ENCODE results near the gene CCDC138.

- TF ChIP-seq, protein P1, sequence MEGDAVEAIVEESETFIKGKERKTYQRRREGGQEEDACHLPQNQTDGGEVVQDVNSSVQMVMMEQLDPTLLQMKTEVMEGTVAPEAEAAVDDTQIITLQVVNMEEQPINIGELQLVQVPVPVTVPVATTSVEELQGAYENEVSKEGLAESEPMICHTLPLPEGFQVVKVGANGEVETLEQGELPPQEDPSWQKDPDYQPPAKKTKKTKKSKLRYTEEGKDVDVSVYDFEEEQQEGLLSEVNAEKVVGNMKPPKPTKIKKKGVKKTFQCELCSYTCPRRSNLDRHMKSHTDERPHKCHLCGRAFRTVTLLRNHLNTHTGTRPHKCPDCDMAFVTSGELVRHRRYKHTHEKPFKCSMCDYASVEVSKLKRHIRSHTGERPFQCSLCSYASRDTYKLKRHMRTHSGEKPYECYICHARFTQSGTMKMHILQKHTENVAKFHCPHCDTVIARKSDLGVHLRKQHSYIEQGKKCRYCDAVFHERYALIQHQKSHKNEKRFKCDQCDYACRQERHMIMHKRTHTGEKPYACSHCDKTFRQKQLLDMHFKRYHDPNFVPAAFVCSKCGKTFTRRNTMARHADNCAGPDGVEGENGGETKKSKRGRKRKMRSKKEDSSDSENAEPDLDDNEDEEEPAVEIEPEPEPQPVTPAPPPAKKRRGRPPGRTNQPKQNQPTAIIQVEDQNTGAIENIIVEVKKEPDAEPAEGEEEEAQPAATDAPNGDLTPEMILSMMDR (IDR thresholded peaks at IDR 0.05): peak in 1 of 12 donors; percentile 14
- TF ChIP-seq POLR2A (IDR thresholded peaks at IDR 0.05): peak in 1 of 2 donors; percentile 21
These were observed at the start of gene CCDC138 for GRCh38 chr2:108786354-108787215.

Measured in heart left ventricle (tissue), 13 donors.